Subcutaneous adipose tissue (tissue), 4 donors: ENCODE results near the gene NKAIN4. TPM values are rescaled to one million over a fixed set of nuclear protein-coding genes. Genes with fewer than 3 reads are reported as not detected.

Experiments
- total RNA-seq, 4 donors: library from RNA; depleted of rRNA; stranded (reverse); fragments of >200 nt; gene quantifications; one replicate each; pipeline ENCODE4 v1.1.0, GENCODE V29; 2016
- TF ChIP-seq, protein P1 (sequence below): fragments of 450-650 bp; IDR thresholded peaks from one replicate; pipeline ENCODE4 v1.5.1; 2016; ENCODE audit warnings: low read depth, mild to moderate bottlenecking, control low read depth, antibody characterized with exemption, moderate library complexity

NKAIN4 gene
- total RNA-seq, 4 donors from 2014 or later = not detected

- TF ChIP-seq, protein P1, sequence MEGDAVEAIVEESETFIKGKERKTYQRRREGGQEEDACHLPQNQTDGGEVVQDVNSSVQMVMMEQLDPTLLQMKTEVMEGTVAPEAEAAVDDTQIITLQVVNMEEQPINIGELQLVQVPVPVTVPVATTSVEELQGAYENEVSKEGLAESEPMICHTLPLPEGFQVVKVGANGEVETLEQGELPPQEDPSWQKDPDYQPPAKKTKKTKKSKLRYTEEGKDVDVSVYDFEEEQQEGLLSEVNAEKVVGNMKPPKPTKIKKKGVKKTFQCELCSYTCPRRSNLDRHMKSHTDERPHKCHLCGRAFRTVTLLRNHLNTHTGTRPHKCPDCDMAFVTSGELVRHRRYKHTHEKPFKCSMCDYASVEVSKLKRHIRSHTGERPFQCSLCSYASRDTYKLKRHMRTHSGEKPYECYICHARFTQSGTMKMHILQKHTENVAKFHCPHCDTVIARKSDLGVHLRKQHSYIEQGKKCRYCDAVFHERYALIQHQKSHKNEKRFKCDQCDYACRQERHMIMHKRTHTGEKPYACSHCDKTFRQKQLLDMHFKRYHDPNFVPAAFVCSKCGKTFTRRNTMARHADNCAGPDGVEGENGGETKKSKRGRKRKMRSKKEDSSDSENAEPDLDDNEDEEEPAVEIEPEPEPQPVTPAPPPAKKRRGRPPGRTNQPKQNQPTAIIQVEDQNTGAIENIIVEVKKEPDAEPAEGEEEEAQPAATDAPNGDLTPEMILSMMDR = no peak
These were observed 21.8 kb downstream of the NKAIN4 start for GRCh38 chr20:63232235-63233060.

- TF ChIP-seq, protein P1 = no peak
These were observed 23.4 kb downstream of the NKAIN4 start for GRCh38 chr20:63230800-63231268.

DNA sequence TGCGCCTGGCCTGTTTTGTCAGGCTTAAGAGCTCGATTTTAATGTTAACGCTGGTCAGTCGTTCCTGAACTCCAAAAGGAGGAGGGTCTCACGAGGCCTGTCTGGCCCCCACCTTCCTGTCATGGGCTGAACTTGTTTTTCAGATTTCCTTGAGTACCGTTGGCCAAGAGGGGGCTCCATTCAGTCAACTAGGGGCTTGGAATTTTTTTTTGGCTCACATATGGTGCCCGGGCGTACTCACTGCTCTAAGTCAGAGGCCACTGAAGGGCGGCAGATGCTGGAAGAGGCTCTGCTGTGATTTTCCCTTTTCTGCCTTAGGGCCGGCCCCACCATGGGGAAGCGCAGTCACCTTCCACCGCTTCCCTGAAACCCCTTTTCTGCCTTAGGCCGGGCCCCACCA, 25.5 kb downstream of the NKAIN4 start:
- TF ChIP-seq, protein P1 = no peak

DNA sequence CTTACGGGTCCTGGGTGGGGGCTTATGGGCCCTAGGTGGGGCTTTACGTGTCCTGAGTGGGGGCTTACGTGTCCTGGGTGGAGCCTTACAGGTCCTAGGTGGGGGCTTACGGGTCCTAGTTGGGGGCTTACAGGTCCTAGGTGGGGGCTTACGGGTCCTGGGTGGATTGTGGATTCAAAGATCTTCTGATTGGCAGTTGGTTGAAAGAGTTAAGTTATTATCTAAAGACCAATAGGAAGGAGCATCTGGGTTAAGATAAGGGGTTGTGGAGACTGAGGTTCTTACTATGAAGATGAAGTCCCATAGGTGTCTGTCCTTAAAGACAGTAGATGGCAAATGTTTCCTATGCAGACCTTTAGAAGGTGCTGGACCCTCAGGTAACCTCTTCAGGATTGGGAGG, 27.0 kb downstream of the NKAIN4 start:
- TF ChIP-seq, protein P1 = no peak

- TF ChIP-seq, protein P1 = no peak
These were observed 28.0 kb downstream of the NKAIN4 start for GRCh38 chr20:63226042-63226943.

DNA sequence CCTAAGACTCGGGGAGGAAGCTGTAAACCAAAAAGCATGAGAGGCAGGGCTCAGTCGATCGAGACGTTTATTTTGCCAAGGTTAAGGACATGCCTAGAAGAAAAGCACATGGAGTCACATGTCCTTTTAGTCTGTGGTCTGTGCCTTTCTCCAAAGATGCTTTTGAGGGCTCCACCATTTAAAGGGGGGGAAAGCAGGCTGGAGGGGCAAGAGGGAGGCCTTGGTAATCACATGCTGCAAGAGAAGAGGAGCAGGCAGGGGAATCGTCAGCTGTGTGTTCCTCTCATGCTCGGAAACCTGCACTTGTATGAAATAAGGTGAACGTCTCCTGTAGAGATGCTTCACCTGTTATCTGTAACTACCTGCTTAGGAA, 29.2 kb downstream of the NKAIN4 start:
- TF ChIP-seq, protein P1 = no peak
